HepG2 (cell line): ENCODE measurements around the gene TNS1. TPM values are rescaled to one million over a fixed set of nuclear protein-coding genes. Genes with fewer than 3 reads are reported as not detected.

ENCODE experiments used
- ATAC-seq: fragments of 200-7000 bp; cut with Tn5 transposase; 3 replicates; pipeline ENCODE4 v1.9.1; 2020; ENCODE audit warnings: mild to moderate bottlenecking, moderate library complexity
- BruUV-seq: library from RNA; stranded (reverse); fragments of 400-500 nt; replicated peaks from 2 replicates; lab custom pipeline; 2021; lab: Mats Ljungman, UMichigan
- CTCF ChIA-PET: fragments of 300-600 bp; formaldehyde crosslinking; extraction: SDS; loops from one replicate; lab custom pipeline; 2021; ENCODE audit warnings: low total read pairs, inconsistent platforms, low intra/inter-chr PET ratio; lab: Yijun Ruan, JAX
- POLR2A ChIA-PET: fragments of 350-600 bp; sonication (Branson Sonifier 250); formaldehyde crosslinking; loops from one replicate; lab custom pipeline; 2020; ENCODE audit warnings: antibody characterized with exemption, inconsistent platforms; lab: Yijun Ruan, JAX
- DNase-seq: peaks from one replicate; pipeline ENCODE4 v3.0.0-alpha.2; 2015; ENCODE audit warnings: low spot score
- FAIRE-seq: peaks from 3 replicates; lab custom pipeline; 2011; peaks lifted over from hg19 to GRCh38; lab: Jason Lieb, UNC
- H2AFZ ChIP-seq: one replicate; pipeline ENCODE4 v1.6.1; 2011; ENCODE audit warnings: low read length, inconsistent platforms
- H3K27ac ChIP-seq: fragments of 300-600 bp; 3 replicates; pipeline ENCODE4 v1.8.0; 2011; ENCODE audit warnings: mixed run types, mild to moderate bottlenecking, mixed read lengths, low read length, inconsistent platforms; ENCODE audit not compliant: insufficient read depth; ENCODE audit errors: extremely low read length
- H3K27me3 ChIP-seq, 2 experiments: fragments of 200-600 bp in 1 of 2; 2 replicates in 1 of 2; 3 replicates in 1 of 2; pipeline versions ENCODE4 v1.6.0 to v1.8.0; 2011; ENCODE audit warnings: low read length in 2 of 2, mild to moderate bottlenecking in 2 of 2, moderate library complexity in 2 of 2, inconsistent platforms in 1 of 2; ENCODE audit not compliant: insufficient read depth in 2 of 2, control insufficient read depth in 1 of 2
- H3K36me3 ChIP-seq, 2 experiments: fragments of 200-600 bp in 1 of 2; replicated peaks in 1 of 2; 2 replicates in 1 of 2; 3 replicates in 1 of 2; pipeline versions ENCODE4 v1.5.1 to v1.8.0; 2011; ENCODE audit warnings: low read length in 2 of 2, inconsistent platforms in 1 of 2; ENCODE audit not compliant: insufficient read depth in 2 of 2, control insufficient read depth in 1 of 2
- H3K4me1 ChIP-seq: 2 replicates; pipeline ENCODE4 v1.5.1; 2012; ENCODE audit warnings: low read length, inconsistent platforms; ENCODE audit not compliant: insufficient read depth
- H3K4me2 ChIP-seq: 2 replicates; pipeline ENCODE4 v1.6.0; 2011; ENCODE audit warnings: low read depth, low read length, inconsistent platforms
- H3K4me3 ChIP-seq, 3 experiments: fragments of 200-600 bp in 1 of 3; sonication (generic), shearing (Covaris generic) in 1 of 3; replicated peaks in 1 of 3; 2 replicates each; pipeline ENCODE4 v1.5.1; 2011 to 2016; ENCODE audit warnings: low read length in 3 of 3, inconsistent platforms in 2 of 3, low read depth in 2 of 3, mild to moderate bottlenecking in 2 of 3, control low read depth in 1 of 3, mixed read lengths in 1 of 3; ENCODE audit not compliant: insufficient read depth in 1 of 3
- H3K79me2 ChIP-seq: one replicate; pipeline ENCODE4 v1.6.1; 2011; ENCODE audit warnings: low read length, inconsistent platforms; ENCODE audit not compliant: insufficient read depth
- H3K9ac ChIP-seq: 2 replicates; pipeline ENCODE4 v1.6.0; 2011; ENCODE audit warnings: mild to moderate bottlenecking, low read depth, low read length, inconsistent platforms; ENCODE audit not compliant: insufficient read depth
- H3K9me3 ChIP-seq: 2 replicates; pipeline ENCODE4 v1.5.1; 2012; ENCODE audit warnings: mild to moderate bottlenecking, low read length
- H4K20me1 ChIP-seq: 2 replicates; pipeline ENCODE4 v1.6.0; 2011; ENCODE audit warnings: inconsistent platforms, mild to moderate bottlenecking, low read length, moderate library complexity; ENCODE audit not compliant: insufficient read depth
- CERS6 ChIP-seq: sonication (generic); formaldehyde crosslinking; IDR thresholded peaks from 2 replicates; pipeline ENCODE4 v1.5.0; 2020; ENCODE audit warnings: missing genetic modification reagents
- EP300 ChIP-seq, 3 experiments: sonication (generic) in 1 of 3; formaldehyde crosslinking in 1 of 3; IDR thresholded peaks; 2 replicates each; pipeline versions ENCODE4 v1.5.1 to v1.6.1; 2011 to 2020; ENCODE audit warnings: low read depth in 2 of 3, low read length in 2 of 3, borderline replicate concordance in 1 of 3, improper control_type of control experiment in 1 of 3, mild to moderate bottlenecking in 1 of 3, missing genetic modification reagents in 1 of 3, moderate library complexity in 1 of 3
- ETV5 ChIP-seq: IDR thresholded peaks from 2 replicates; pipeline ENCODE4 v1.6.1; 2018; ENCODE audit warnings: missing biosample characterization, missing genetic modification reagents, inconsistent platforms, borderline replicate concordance
- GATA4 ChIP-seq: sonication (generic); IDR thresholded peaks from 2 replicates; pipeline ENCODE4 v1.6.1; 2016; ENCODE audit warnings: antibody characterized with exemption, low read depth, borderline replicate concordance
- GATAD1 ChIP-seq: IDR thresholded peaks from 2 replicates; pipeline ENCODE4 v1.6.1; 2016; ENCODE audit warnings: missing genetic modification reagents, missing compliant biosample characterization
- GLI4 ChIP-seq: sonication (generic); formaldehyde crosslinking; IDR thresholded peaks from 2 replicates; pipeline ENCODE4 v1.5.1; 2020; ENCODE audit warnings: missing genetic modification reagents, mild to moderate bottlenecking, moderate library complexity, borderline replicate concordance
- GPN1 ChIP-seq: sonication (generic); formaldehyde crosslinking; IDR thresholded peaks from 2 replicates; pipeline ENCODE4 v1.5.1; 2020; ENCODE audit warnings: missing genetic modification reagents, borderline replicate concordance
- KDM4B ChIP-seq: sonication (generic); formaldehyde crosslinking; IDR thresholded peaks from 2 replicates; pipeline ENCODE4 v1.4.0; 2020; ENCODE audit warnings: missing genetic modification reagents
- MYPOP ChIP-seq: sonication (generic); formaldehyde crosslinking; IDR thresholded peaks from 2 replicates; pipeline ENCODE4 v1.8.1; 2023; ENCODE audit warnings: mild to moderate bottlenecking, moderate library complexity, missing genetic modification reagents
- RNF2 ChIP-seq: fragments of 450-650 bp; conservative IDR thresholded peaks from 2 replicates; pipeline ENCODE4 v1.6.1; 2016; ENCODE audit warnings: low read depth
- ZBTB7B ChIP-seq: sonication (generic); formaldehyde crosslinking; IDR thresholded peaks from 2 replicates; pipeline ENCODE4 v1.4.0; 2020; ENCODE audit warnings: missing genetic modification reagents
- ZKSCAN1 ChIP-seq: fragments of 150-350 bp; IDR thresholded peaks from 2 replicates; pipeline ENCODE4 v1.6.1; 2014; ENCODE audit warnings: low read length
- ZNF264 ChIP-seq: sonication (generic); formaldehyde crosslinking; IDR thresholded peaks from 2 replicates; pipeline ENCODE4 v1.4.0; 2020; ENCODE audit warnings: missing genetic modification reagents
- ZNF616 ChIP-seq: sonication (generic); formaldehyde crosslinking; IDR thresholded peaks from 2 replicates; pipeline ENCODE4 v1.5.0; 2020; ENCODE audit warnings: low read depth, mild to moderate bottlenecking, missing genetic modification reagents
- ZNF703 ChIP-seq: sonication (generic); formaldehyde crosslinking; IDR thresholded peaks from 2 replicates; pipeline ENCODE4 v1.5.1; 2020; ENCODE audit warnings: missing genetic modification reagents, mild to moderate bottlenecking, moderate library complexity, borderline replicate concordance
- WGBS: methylation state at CpG from one replicate; pipeline ENCODE4 v1.1.6; 2017; ENCODE audit warnings: low lambda C conversion rate; 5-methylcytosine and 5-hydroxymethylcytosine counted together
- in situ Hi-C: cut with HindIII; loops from 2 replicates; pipeline ENCODE4 v1.10.0; 2017; ENCODE audit warnings: low pct_unique_long_range_greater_than_20kb; ENCODE audit not compliant: extremely low pct_ligation_motif_present
- intact Hi-C: fragments of 100-400 bp; cut with micrococcal nuclease; formaldehyde crosslinking; loops from one replicate; pipeline ENCODE4 v1.10.0; 2022; ENCODE audit not compliant: unreplicated experiment
- polyA plus RNA-seq, 8 experiments: library from polyadenylated mRNA; depleted of rRNA in 3 of 8; stranded (reverse) in 7 of 8; unstranded in 1 of 8; fragments of >200 nt; fragmentation: Illumina TruSeq in 4 of 8; extraction: Trizol in 4 of 8; gene quantifications; 2 replicates each; pipeline versions ENCODE4 v1.2.1 to v1.2.3, GENCODE V29; 2011 to 2016; ENCODE audit warnings: low read depth in 4 of 8, missing spikeins in 1 of 8, mixed read lengths in 1 of 8; ENCODE audit not compliant: insufficient read depth in 1 of 8
- total RNA-seq, 5 experiments: library from RNA; depleted of rRNA; stranded (reverse); fragments of >200 nt; fragmentation: Illumina TruSeq; extraction: Trizol; gene quantifications; 2 replicates each; pipeline ENCODE4 v1.2.3, GENCODE V29; 2016; ENCODE audit warnings: low read depth in 1 of 5
- TF ChIP-seq, protein P1 (sequence below): sonication (generic); formaldehyde crosslinking; IDR thresholded peaks from 2 replicates; pipeline ENCODE4 v1.4.0; 2020; ENCODE audit warnings: missing genetic modification reagents
- TF ChIP-seq, protein P2 (sequence below): sonication (generic); formaldehyde crosslinking; IDR thresholded peaks from 2 replicates; pipeline ENCODE4 v1.9.0; 2021; ENCODE audit warnings: missing genetic modification reagents, mild to moderate bottlenecking, borderline replicate concordance
- TF ChIP-seq, protein P3 (sequence below): sonication (generic); formaldehyde crosslinking; IDR thresholded peaks from 2 replicates; pipeline ENCODE4 v1.8.1; 2023; ENCODE audit warnings: missing genetic modification reagents, mild to moderate bottlenecking, borderline replicate concordance
- TF ChIP-seq, protein P4 (sequence below): sonication (generic); formaldehyde crosslinking; IDR thresholded peaks from 2 replicates; pipeline ENCODE4 v1.8.0; 2022; ENCODE audit warnings: mild to moderate bottlenecking, missing genetic modification reagents, moderate library complexity

Gene TNS1
- total and polyA plus RNA-seq, 2 of the 13 experiments (the other 11 are each of a cell fraction or from before 2014, with no cell fraction given) = 1.9 to 118 TPM

DNA sequence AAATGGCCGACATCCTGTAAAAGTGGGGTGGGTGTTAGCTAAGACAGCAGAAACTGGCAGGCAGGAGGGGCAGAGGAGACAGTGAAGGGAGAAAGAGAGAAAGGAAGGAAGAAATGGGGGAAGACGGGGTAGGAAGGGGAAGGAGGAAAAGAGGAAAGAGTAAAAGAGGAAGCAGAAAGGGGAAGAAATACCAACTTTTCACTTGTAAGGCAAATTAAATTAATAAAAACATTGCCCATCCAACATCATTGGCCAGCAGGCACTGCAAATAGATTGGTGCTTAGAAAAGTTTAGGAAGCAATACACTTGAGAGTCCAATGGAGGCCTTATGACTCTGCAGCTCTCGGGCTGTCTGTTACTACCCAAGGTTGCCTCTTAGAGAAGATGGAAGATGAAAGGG is 116.7 kb downstream of the TNS1 start:
- Histone ChIP-seq H3K27me3 (no peaks in the 10 kb centered on the region), H3K36me3 (peaks cover 56 to 82% of the 10 kb centered on the region in 2 experiments), H3K9ac (no peak overlapping the region), H3K4me2 (no peak overlapping the region), H3K4me1 (peaks cover 19% of the 10 kb centered on the region), H3K79me2 (no peaks in the 10 kb centered on the region), H4K20me1 (peaks cover 10% of the 10 kb centered on the region; the same call in 1 of the 2 replicates), H3K9me3 (no peaks in the 10 kb centered on the region), H3K27ac (no peak overlapping the region), H3K4me3 (no peak overlapping the region), H2AFZ (no peak overlapping the region)
- ChIA-PET CTCF (interaction anchor here (1.6 to 3.1 kb wide), 5 partner anchors 14 to 102 kb away, joined by 6 to 56 read pairs (median 16); no protein-coding TSS in a partner anchor), POLR2A (interaction anchor here (1.0 to 1.4 kb wide), 4 partner anchors 13 to 100 kb away, joined by 4 to 5 read pairs (median 4); no protein-coding TSS in a partner anchor)
- ATAC-seq = no peak
- TF ChIP-seq GLI4 (CRISPR knock-in tag) (no peak), ETV5 (CRISPR knock-in tag) (no peak), ZNF616 (CRISPR knock-in tag) (no peak), ZNF703 (CRISPR knock-in tag) (no peak), GATAD1 (CRISPR knock-in tag) (no peak), KDM4B (CRISPR knock-in tag) (no peak), ZNF264 (CRISPR knock-in tag) (no peak), MYPOP (CRISPR knock-in tag) (no peak), ZKSCAN1 (no peak), GPN1 (CRISPR knock-in tag) (no peak), CERS6 (no peak), GATA4 (no peak), RNF2 (no peak), EP300 (IDR thresholded peaks at IDR 0.05; ENCODE audit: low read depth in 2 of 2, low read length in 2 of 2) (no peak), EP300 (CRISPR knock-in tag; IDR thresholded peaks at IDR 0.05; ENCODE audit: borderline replicate concordance) (no peak), ZBTB7B (CRISPR knock-in tag) (no peak)
- TF ChIP-seq, protein P1, sequence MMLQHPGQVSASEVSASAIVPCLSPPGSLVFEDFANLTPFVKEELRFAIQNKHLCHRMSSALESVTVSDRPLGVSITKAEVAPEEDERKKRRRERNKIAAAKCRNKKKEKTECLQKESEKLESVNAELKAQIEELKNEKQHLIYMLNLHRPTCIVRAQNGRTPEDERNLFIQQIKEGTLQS (CRISPR knock-in tag) = no peak
- TF ChIP-seq, protein P2, sequence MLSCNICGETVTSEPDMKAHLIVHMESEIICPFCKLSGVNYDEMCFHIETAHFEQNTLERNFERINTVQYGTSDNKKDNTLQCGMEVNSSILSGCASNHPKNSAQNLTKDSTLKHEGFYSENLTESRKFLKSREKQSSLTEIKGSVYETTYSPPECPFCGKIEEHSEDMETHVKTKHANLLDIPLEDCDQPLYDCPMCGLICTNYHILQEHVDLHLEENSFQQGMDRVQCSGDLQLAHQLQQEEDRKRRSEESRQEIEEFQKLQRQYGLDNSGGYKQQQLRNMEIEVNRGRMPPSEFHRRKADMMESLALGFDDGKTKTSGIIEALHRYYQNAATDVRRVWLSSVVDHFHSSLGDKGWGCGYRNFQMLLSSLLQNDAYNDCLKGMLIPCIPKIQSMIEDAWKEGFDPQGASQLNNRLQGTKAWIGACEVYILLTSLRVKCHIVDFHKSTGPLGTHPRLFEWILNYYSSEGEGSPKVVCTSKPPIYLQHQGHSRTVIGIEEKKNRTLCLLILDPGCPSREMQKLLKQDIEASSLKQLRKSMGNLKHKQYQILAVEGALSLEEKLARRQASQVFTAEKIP = no peak
- TF ChIP-seq, protein P3, sequence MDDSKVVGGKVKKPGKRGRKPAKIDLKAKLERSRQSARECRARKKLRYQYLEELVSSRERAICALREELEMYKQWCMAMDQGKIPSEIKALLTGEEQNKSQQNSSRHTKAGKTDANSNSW = no peak
- TF ChIP-seq, protein P4, sequence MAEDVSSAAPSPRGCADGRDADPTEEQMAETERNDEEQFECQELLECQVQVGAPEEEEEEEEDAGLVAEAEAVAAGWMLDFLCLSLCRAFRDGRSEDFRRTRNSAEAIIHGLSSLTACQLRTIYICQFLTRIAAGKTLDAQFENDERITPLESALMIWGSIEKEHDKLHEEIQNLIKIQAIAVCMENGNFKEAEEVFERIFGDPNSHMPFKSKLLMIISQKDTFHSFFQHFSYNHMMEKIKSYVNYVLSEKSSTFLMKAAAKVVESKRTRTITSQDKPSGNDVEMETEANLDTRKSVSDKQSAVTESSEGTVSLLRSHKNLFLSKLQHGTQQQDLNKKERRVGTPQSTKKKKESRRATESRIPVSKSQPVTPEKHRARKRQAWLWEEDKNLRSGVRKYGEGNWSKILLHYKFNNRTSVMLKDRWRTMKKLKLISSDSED = no peak
- intact Hi-C loops = loop anchor here (1.0 kb wide), 3 partner anchors 97 to 102 kb away; no protein-coding TSS in a partner anchor
- no peak for FAIRE-seq
- no TSS peak for BruUV-seq
- no peak for DNase-seq
- in situ Hi-C loops = loop anchor here (5.0 kb wide), 1 partner anchor 106 kb away; no protein-coding TSS in a partner anchor
- 84% methylated on average over 3 of the region's 3 CpGs for WGBS
